HCT116 (cell line): ENCODE results near the gene PPP2R2D. TPM values are rescaled to one million over a fixed set of nuclear protein-coding genes. Genes with fewer than 3 reads are reported as not detected.

Experiments used
- ATAC-seq: fragments of 200-7000 bp; cut with Tn5 transposase; 2 replicates; pipeline ENCODE4 v1.9.1; 2020; ENCODE audit warnings: mild to moderate bottlenecking, moderate library complexity
- BruUV-seq: library from RNA; stranded (reverse); fragments of 400-500 nt; replicated peaks from 2 replicates; lab custom pipeline; 2021; lab: Mats Ljungman, UMichigan
- CTCF ChIA-PET: fragments of 300-600 bp; sonication (Branson Sonifier 250); formaldehyde crosslinking; loops from one replicate; lab custom pipeline; 2021; ENCODE audit warnings: antibody characterized with exemption; lab: Charles Lee
- POLR2A ChIA-PET: fragments of 300-600, 350-600 bp; sonication (Branson Sonifier 250); formaldehyde crosslinking; loops from one replicate; lab custom pipeline; 2021; ENCODE audit warnings: antibody characterized with exemption; lab: Charles Lee
- RAD21 ChIA-PET, 2 experiments: fragments of 300-600 bp; sonication (Branson Sonifier 250); formaldehyde crosslinking; loops; one replicate each; lab custom pipeline; 2023; ENCODE audit warnings: low total read pairs in 2 of 2; ENCODE audit not compliant: uncharacterized antibody in 2 of 2, unreplicated experiment in 2 of 2, low non-redundant PET in 1 of 2; lab: Charles Lee
- DNase-seq: peaks from one replicate; pipeline ENCODE4 v3.0.0-alpha.2; 2010; ENCODE audit warnings: low read depth, low spot score
- H2AFZ ChIP-seq: fragments of 200-600 bp; shearing (Covaris generic), sonication (generic); 2 replicates; pipeline ENCODE4 v1.6.1; 2017; ENCODE audit warnings: low read depth, mixed run types, mixed read lengths, antibody characterized with exemption, low read length; ENCODE audit not compliant: poor library complexity, severe bottlenecking
- H3K27ac ChIP-seq: 2 replicates; pipeline ENCODE4 v1.5.1; 2012; ENCODE audit warnings: low read depth, low read length
- H3K27me3 ChIP-seq: fragments of 200-600 bp; sonication (generic); 2 replicates; pipeline ENCODE4 v1.6.1; 2016; ENCODE audit warnings: mixed run types, low read length, mixed read lengths; ENCODE audit not compliant: insufficient read depth
- H3K36me3 ChIP-seq, 2 experiments: fragments of 200-500 bp in 1 of 2; fragments of 200-600 bp in 1 of 2; sonication (Bioruptor generic) in 1 of 2; sonication (generic) in 1 of 2; 2 replicates each; pipeline versions ENCODE4 v1.5.1 to v1.6.1; 2014 to 2016; ENCODE audit warnings: low read length in 2 of 2, inconsistent platforms in 1 of 2, mixed read lengths in 1 of 2, mixed run types in 1 of 2; ENCODE audit not compliant: insufficient read depth in 2 of 2, control insufficient read depth in 1 of 2
- H3K4me1 ChIP-seq, 2 experiments: fragments of 200-600 bp in 1 of 2; sonication (generic) in 1 of 2; 2 replicates each; pipeline versions ENCODE4 v1.5.1 to v1.6.1; 2012 to 2017; ENCODE audit warnings: low read length in 2 of 2, inconsistent platforms in 1 of 2, mild to moderate bottlenecking in 1 of 2, mixed read lengths in 1 of 2, mixed run types in 1 of 2, moderate library complexity in 1 of 2; ENCODE audit not compliant: insufficient read depth in 2 of 2, control insufficient read depth in 1 of 2
- H3K4me2 ChIP-seq: fragments of 200-600 bp; sonication (generic); 2 replicates; pipeline ENCODE4 v1.6.1; 2017; ENCODE audit warnings: mixed run types, low read length, mixed read lengths
- H3K4me3 ChIP-seq, 2 experiments: fragments of 200-600 bp in 1 of 2; sonication (generic) in 1 of 2; replicated peaks in 1 of 2; 2 replicates each; pipeline ENCODE4 v1.5.1; 2011 to 2016; ENCODE audit warnings: low read length in 2 of 2, control low read depth in 1 of 2, low read depth in 1 of 2, mild to moderate bottlenecking in 1 of 2, mixed read lengths in 1 of 2, mixed run types in 1 of 2
- H3K79me2 ChIP-seq: fragments of 200-600 bp; sonication (generic); 2 replicates; pipeline ENCODE4 v1.6.1; 2017; ENCODE audit warnings: mild to moderate bottlenecking, mixed run types, low read length, moderate library complexity, mixed read lengths; ENCODE audit not compliant: insufficient read depth
- H3K9ac ChIP-seq: fragments of 200-600 bp; sonication (generic); 2 replicates; pipeline ENCODE4 v1.6.1; 2016; ENCODE audit warnings: low read length, mixed read lengths
- H3K9me2 ChIP-seq: fragments of 200-600 bp; sonication (generic), shearing (Covaris generic); 2 replicates; pipeline ENCODE4 v1.6.1; 2017; ENCODE audit warnings: mixed run types, mild to moderate bottlenecking, moderate library complexity; ENCODE audit not compliant: insufficient read depth
- H3K9me3 ChIP-seq, 2 experiments: fragments of 200-500 bp in 1 of 2; fragments of 200-600 bp in 1 of 2; sonication (Bioruptor generic) in 1 of 2; sonication (generic) in 1 of 2; 2 replicates each; pipeline ENCODE4 v1.6.1; 2014 to 2017; ENCODE audit warnings: low read length in 2 of 2, mixed read lengths in 2 of 2, inconsistent platforms in 1 of 2, low read depth in 1 of 2, mild to moderate bottlenecking in 1 of 2, mixed run types in 1 of 2, moderate library complexity in 1 of 2; ENCODE audit not compliant: control insufficient read depth in 1 of 2, insufficient read depth in 1 of 2
- H4K20me1 ChIP-seq: fragments of 200-600 bp; sonication (generic), shearing (Covaris generic); 2 replicates; pipeline ENCODE4 v1.6.1; 2017; ENCODE audit warnings: mixed run types, mild to moderate bottlenecking, moderate library complexity; ENCODE audit not compliant: insufficient read depth
- CEBPB ChIP-seq: IDR thresholded peaks from 2 replicates; pipeline ENCODE4 v1.6.1; 2012; ENCODE audit warnings: low read depth
- EGR1 ChIP-seq: IDR thresholded peaks from 2 replicates; pipeline ENCODE4 v1.6.1; 2012; ENCODE audit warnings: low read depth
- EZH2 ChIP-seq: fragments of 200-600 bp; sonication (generic); IDR thresholded peaks from 2 replicates; pipeline ENCODE4 v1.6.1; 2017; ENCODE audit warnings: antibody characterized with exemption, mixed run types
- FOSL1 ChIP-seq: IDR thresholded peaks from 2 replicates; pipeline ENCODE4 v1.6.1; 2012; ENCODE audit warnings: low read depth
- JUND ChIP-seq: IDR thresholded peaks from 2 replicates; pipeline ENCODE4 v1.6.1; 2012
- POLR2AphosphoS5 ChIP-seq: IDR thresholded peaks from 2 replicates; pipeline ENCODE4 v1.6.1; 2011; ENCODE audit warnings: mild to moderate bottlenecking, low read depth, low read length, moderate library complexity
- RAD21 ChIP-seq: IDR thresholded peaks from 2 replicates; pipeline ENCODE4 v1.6.1; 2012; ENCODE audit warnings: low read depth, mild to moderate bottlenecking
- SIN3A ChIP-seq: IDR thresholded peaks from 2 replicates; pipeline ENCODE4 v1.6.1; 2012; ENCODE audit warnings: low read depth
- SP1 ChIP-seq: IDR thresholded peaks from 2 replicates; pipeline ENCODE4 v1.6.1; 2012; ENCODE audit warnings: low read depth
- SRF ChIP-seq: IDR thresholded peaks from 2 replicates; pipeline ENCODE4 v1.6.1; 2012; ENCODE audit warnings: low read depth
- ZFX ChIP-seq: fragments of 450-650 bp; IDR thresholded peaks from 2 replicates; pipeline ENCODE4 v1.6.1; 2017
- intact Hi-C: fragments of 100-400 bp; cut with micrococcal nuclease; formaldehyde crosslinking; loops from 2 replicates; pipeline ENCODE4 v1.10.0; 2022
- total RNA-seq: library from RNA; stranded (reverse); gene quantifications from one replicate; pipeline ENCODE4 v1.2.1, GENCODE V29; 2021; ENCODE audit not compliant: unreplicated experiment
- TF ChIP-seq, protein P1 (sequence below): IDR thresholded peaks from 2 replicates; pipeline ENCODE4 v1.6.1; 2011; ENCODE audit warnings: mild to moderate bottlenecking, low read length, moderate library complexity; ENCODE audit not compliant: insufficient replicate concordance; ENCODE audit errors: extremely low read depth
- TF ChIP-seq, protein P2 (sequence below): IDR thresholded peaks from 2 replicates; pipeline ENCODE4 v1.6.1; 2012
- TF ChIP-seq, protein P3 (sequence below): IDR thresholded peaks from 2 replicates; pipeline ENCODE4 v1.6.1; 2012; ENCODE audit warnings: low read depth

PPP2R2D gene
- total RNA-seq, 1 experiment from 2014 or later = 18.1 TPM

DNA sequence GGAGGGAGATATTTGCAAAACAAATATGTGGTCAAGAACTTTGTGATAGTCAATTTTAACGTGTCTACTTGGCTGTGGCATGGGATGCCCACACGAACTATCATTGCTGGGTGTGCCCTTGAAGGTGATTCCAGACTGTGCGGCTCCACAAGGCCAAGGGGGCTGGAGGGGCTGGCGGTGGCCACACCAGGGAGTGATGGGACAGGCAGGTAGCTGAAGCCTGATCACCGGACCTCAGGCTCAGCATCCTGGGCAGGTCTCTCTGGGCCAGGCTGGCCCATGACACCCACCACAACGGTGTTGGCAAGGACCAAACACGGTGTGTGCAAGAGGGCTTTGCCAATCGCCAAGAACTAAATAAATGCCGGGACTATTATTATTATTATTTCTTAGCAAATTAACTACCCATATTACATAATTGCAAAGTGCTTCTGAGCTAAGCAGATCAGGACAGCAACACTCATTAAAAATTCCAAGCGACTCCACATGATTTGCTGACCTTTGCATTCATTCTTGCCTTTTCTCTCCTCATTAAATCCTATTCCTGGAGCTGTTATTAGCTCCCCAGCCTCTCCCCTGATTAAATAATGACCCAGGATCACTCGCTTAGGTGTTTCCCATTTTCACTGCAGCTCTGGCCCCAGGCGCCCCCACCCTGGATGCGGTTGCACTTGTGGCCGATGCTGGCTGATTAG lies 35.4 kb upstream of the PPP2R2D start:
- Histone ChIP-seq H3K79me2 (no peaks in the 10 kb centered on the region), H3K4me1 (no peaks in the 10 kb centered on the region), H3K36me3 (no peaks in the 10 kb centered on the region), H3K4me3 (no peak overlapping the region), H3K9me2 (no peaks in the 10 kb centered on the region)
- ATAC-seq = no peak
- no peak for DNase-seq
- no TSS peak for BruUV-seq
- CTCF ChIA-PET = no interaction called here
- TF ChIP-seq, protein P1, sequence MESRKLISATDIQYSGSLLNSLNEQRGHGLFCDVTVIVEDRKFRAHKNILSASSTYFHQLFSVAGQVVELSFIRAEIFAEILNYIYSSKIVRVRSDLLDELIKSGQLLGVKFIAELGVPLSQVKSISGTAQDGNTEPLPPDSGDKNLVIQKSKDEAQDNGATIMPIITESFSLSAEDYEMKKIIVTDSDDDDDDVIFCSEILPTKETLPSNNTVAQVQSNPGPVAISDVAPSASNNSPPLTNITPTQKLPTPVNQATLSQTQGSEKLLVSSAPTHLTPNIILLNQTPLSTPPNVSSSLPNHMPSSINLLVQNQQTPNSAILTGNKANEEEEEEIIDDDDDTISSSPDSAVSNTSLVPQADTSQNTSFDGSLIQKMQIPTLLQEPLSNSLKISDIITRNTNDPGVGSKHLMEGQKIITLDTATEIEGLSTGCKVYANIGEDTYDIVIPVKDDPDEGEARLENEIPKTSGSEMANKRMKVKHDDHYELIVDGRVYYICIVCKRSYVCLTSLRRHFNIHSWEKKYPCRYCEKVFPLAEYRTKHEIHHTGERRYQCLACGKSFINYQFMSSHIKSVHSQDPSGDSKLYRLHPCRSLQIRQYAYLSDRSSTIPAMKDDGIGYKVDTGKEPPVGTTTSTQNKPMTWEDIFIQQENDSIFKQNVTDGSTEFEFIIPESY = no peak
- no peak for TF ChIP-seq RAD21
- no peak for TF ChIP-seq POLR2AphosphoS5
- no peak for TF ChIP-seq EGR1
- no peak for TF ChIP-seq FOSL1
- TF ChIP-seq, protein P2, sequence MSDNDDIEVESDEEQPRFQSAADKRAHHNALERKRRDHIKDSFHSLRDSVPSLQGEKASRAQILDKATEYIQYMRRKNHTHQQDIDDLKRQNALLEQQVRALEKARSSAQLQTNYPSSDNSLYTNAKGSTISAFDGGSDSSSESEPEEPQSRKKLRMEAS = no peak
- no peak for TF ChIP-seq SRF
- TF ChIP-seq SP1 = no peak
- no peak for TF ChIP-seq JUND
- no peak for TF ChIP-seq ZFX
- no peak for TF ChIP-seq EZH2
- TF ChIP-seq CEBPB = no peak
- no peak for TF ChIP-seq SIN3A
- TF ChIP-seq, protein P3, sequence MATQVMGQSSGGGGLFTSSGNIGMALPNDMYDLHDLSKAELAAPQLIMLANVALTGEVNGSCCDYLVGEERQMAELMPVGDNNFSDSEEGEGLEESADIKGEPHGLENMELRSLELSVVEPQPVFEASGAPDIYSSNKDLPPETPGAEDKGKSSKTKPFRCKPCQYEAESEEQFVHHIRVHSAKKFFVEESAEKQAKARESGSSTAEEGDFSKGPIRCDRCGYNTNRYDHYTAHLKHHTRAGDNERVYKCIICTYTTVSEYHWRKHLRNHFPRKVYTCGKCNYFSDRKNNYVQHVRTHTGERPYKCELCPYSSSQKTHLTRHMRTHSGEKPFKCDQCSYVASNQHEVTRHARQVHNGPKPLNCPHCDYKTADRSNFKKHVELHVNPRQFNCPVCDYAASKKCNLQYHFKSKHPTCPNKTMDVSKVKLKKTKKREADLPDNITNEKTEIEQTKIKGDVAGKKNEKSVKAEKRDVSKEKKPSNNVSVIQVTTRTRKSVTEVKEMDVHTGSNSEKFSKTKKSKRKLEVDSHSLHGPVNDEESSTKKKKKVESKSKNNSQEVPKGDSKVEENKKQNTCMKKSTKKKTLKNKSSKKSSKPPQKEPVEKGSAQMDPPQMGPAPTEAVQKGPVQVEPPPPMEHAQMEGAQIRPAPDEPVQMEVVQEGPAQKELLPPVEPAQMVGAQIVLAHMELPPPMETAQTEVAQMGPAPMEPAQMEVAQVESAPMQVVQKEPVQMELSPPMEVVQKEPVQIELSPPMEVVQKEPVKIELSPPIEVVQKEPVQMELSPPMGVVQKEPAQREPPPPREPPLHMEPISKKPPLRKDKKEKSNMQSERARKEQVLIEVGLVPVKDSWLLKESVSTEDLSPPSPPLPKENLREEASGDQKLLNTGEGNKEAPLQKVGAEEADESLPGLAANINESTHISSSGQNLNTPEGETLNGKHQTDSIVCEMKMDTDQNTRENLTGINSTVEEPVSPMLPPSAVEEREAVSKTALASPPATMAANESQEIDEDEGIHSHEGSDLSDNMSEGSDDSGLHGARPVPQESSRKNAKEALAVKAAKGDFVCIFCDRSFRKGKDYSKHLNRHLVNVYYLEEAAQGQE = no peak
- TF ChIP-seq, all 23 proteins: peak for 0
- intact Hi-C loops = no loop called here
- RAD21 ChIA-PET = no interaction called here
- H4K20me1 ChIP-seq = no peaks in the 10 kb centered on the region
- H3K27ac ChIP-seq = no peak overlapping the region
- no peak overlapping the region for H2AFZ ChIP-seq
- H3K27me3 ChIP-seq = no peaks in the 10 kb centered on the region
- H3K9ac ChIP-seq = no peak overlapping the region
- POLR2A ChIA-PET = no interaction called here
- no peak overlapping the region for H3K4me2 ChIP-seq
- no peaks in the 10 kb centered on the region for H3K9me3 ChIP-seq
